Stimulated activated effector memory CD8-positive, alpha-beta T cell treated with anti-CD3 and anti-CD28 coated beads, Interleukin-12 subunit alpha, Interleukin-12 subunit beta, amount 100 ng/mL, for 72 hours (primary cell): ENCODE measurements around the gene PRCP.
A peak's percentile ranks its signal among the peaks of the same experiment; 100 is the strongest.

Experiments
- ATAC-seq: fragments of 150-1000 bp; cut with Tn5 transposase; 2 replicates; pipeline ENCODE4 v1.10.0; 2021
- DNase-seq, 2 donors: peaks; one replicate each; pipeline ENCODE4 v3.0.0; 2021 to 2022; ENCODE audit warnings: low spot score in 2 of 2
- H3K27ac Mint-ChIP-seq: one replicate; pipeline ENCODE4 v1.8.0; 2022; ENCODE audit warnings: mild to moderate bottlenecking, mixed read lengths
- H3K36me3 Mint-ChIP-seq: one replicate; pipeline ENCODE4 v1.8.0; 2022; ENCODE audit warnings: mild to moderate bottlenecking, mixed read lengths
- H3K4me1 Mint-ChIP-seq: one replicate; pipeline ENCODE4 v1.8.0; 2022; ENCODE audit warnings: mixed read lengths
- H3K4me3 Mint-ChIP-seq: one replicate; pipeline ENCODE4 v1.8.0; 2022; ENCODE audit warnings: mild to moderate bottlenecking, mixed read lengths
- H3K9me3 Mint-ChIP-seq: one replicate; pipeline ENCODE4 v1.8.0; 2022; ENCODE audit warnings: mixed read lengths

Gene PRCP

GRCh38 chr11:82899186-82899820, 927 bp downstream of the PRCP start:
- Mint-ChIP-seq H3K4me3 (peak overlapping the region; percentile 89), H3K36me3 (peaks cover 15% of the 10 kb centered on the region), H3K4me1 (peaks cover 50% of the 10 kb centered on the region), H3K27ac (peak overlapping the region; percentile 94), H3K9me3 (no peaks in the 10 kb centered on the region)
- DNase-seq (no peak), ATAC-seq (no peak)

DNA sequence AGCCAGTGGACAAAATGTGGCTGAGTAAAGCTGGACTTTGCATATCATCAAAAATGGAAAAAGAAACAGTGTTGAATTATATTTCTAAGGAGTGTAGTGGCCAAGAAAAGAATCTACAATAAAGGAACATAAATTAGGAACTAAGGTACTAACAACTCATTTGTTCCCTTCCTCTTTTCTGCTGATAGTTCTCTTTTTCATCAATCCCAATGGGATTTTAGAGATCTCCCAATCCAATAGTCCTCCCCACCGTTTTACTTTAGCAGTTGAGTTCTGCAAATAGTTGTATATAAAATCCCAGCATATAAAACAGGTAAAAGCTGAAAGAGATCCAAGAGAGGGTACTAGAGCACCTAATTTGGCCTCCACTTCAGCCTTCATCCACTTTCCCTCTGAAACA, 2.0 kb downstream of the PRCP start:
- no peak overlapping the region for H3K27ac Mint-ChIP-seq
- peaks cover 15% of the 10 kb centered on the region for H3K36me3 Mint-ChIP-seq
- H3K4me1 Mint-ChIP-seq: peaks cover 48% of the 10 kb centered on the region
- ATAC-seq (no peak), DNase-seq (no peak)
- no peaks in the 10 kb centered on the region for H3K9me3 Mint-ChIP-seq
- H3K4me3 Mint-ChIP-seq: no peak overlapping the region

GRCh38 chr11:82896183-82896582, 4.0 kb downstream of the PRCP start:
- Mint-ChIP-seq H3K4me3 (no peak overlapping the region), H3K36me3 (peaks cover 11% of the 10 kb centered on the region), H3K4me1 (peaks cover 33% of the 10 kb centered on the region), H3K9me3 (no peaks in the 10 kb centered on the region), H3K27ac (no peak overlapping the region)
- ATAC-seq (no peak), DNase-seq (no peak)

DNA sequence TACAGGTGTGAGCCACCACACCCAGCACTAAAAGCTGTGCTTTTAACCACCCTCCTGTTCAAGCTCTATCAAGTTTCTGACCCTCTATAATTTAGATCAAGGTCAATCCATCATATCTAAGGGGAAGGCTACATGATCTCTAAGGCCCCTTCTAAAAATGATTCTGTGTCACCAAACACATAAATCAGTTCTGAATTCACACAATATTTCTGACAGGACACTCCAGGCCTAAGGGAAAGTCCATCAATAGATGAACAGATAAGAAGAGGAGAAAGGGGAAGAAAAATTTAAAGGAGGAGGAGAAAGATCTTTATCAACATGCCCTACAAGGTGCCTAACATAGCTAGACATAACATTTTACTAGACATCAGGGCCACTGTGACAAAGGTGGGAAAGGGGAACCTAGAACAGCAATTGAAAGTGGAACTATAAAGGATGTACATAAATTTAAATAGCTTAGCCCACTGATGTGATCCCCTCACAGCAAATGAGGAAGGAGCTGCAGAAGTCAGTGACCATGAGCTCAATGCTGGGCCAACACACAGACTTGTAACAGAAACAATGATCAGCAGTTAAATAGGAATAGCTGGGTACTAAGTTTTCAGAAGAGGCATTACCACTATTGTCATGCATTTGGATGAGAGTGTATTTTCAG, 4.7 kb downstream of the PRCP start:
- Mint-ChIP-seq H3K27ac (no peak overlapping the region), H3K4me3 (no peak overlapping the region), H3K4me1 (peaks cover 30% of the 10 kb centered on the region), H3K36me3 (peaks cover 5% of the 10 kb centered on the region), H3K9me3 (no peaks in the 10 kb centered on the region)
- DNase-seq (no peak), ATAC-seq (no peak)

GRCh38 chr11:82892611-82893169, 7.5 kb downstream of the PRCP start:
- DNase-seq: no peak

GRCh38 chr11:82890936-82891335, 9.3 kb downstream of the PRCP start:
- ATAC-seq (no peak), DNase-seq (no peak)
- Mint-ChIP-seq H3K4me1 (no peaks in the 10 kb centered on the region), H3K36me3 (no peaks in the 10 kb centered on the region), H3K27ac (no peak overlapping the region), H3K9me3 (no peaks in the 10 kb centered on the region), H3K4me3 (no peak overlapping the region)

More at GRCh38 chr11:82892611-82893169, 7.5 kb downstream of the PRCP start:
- H3K27ac Mint-ChIP-seq: no peak overlapping the region
- H3K36me3 Mint-ChIP-seq: no peaks in the 10 kb centered on the region
- no peak overlapping the region for H3K4me3 Mint-ChIP-seq
- no peaks in the 10 kb centered on the region for H3K9me3 Mint-ChIP-seq
- no peak for ATAC-seq
- peaks cover 8% of the 10 kb centered on the region for H3K4me1 Mint-ChIP-seq

DNA sequence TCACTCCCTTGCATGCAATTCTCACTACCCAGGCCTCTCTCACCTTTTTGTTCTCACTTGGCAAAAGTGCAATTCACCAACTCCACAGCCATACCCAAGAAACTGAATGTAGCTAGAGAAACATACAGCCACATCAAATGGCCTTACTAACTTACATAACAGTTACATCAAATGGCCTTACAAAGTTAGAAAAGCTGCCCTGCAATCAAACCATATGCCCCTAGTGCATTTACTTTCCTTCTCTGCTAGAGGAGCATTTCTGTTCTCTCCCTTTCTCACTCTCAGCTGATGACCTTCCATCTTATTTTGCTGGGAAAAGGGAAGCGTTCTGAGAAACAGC, 10.3 kb downstream of the PRCP start:
- no peaks in the 10 kb centered on the region for H3K9me3 Mint-ChIP-seq
- ATAC-seq: no peak
- H3K36me3 Mint-ChIP-seq: no peaks in the 10 kb centered on the region
- no peak overlapping the region for H3K27ac Mint-ChIP-seq
- H3K4me3 Mint-ChIP-seq: no peak overlapping the region
- no peaks in the 10 kb centered on the region for H3K4me1 Mint-ChIP-seq
- DNase-seq: no peak

DNA sequence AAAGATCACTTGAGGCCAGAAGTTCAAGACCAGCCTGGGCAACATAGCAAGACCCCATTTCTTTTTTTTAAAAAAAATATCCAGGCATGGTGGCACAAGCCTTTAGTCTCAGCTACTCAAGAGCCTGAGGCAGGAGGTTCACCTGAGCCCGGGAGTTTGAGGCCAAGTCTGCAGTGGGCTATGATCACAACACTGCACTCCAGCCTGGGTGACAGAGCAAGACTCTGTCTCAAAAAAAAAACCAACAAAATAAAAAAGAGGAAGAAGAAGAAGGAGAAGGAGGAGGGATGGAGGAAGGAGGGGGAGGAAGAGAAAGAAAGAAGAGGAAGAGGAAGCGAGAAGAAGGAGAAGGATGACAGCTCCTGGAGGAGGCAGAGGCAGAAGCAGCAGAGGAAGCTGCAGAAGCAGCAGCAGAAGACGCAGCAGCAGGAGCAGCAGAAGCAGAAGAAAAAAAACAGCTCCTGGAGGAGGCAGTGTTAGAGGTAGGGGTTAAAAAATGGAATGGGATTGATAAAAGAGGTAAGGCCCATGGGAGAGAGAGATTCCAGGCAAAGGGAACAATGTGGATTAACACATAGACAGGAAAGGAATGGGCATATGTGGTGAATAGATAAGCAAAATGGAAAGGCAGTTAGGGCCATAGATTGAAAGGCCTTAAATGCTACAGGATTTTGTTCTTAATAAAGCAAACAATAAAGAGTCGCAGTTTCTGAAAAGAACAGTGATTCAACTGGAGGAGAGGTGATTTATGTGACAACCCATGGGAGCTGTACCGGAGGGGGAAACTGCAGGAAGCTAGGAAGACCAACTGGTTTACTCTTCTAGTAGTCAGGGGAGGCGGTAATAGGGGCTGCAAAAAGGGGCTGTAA, 10.9 kb downstream of the PRCP start:
- Mint-ChIP-seq H3K4me3 (no peak overlapping the region), H3K9me3 (no peaks in the 10 kb centered on the region), H3K36me3 (no peaks in the 10 kb centered on the region), H3K4me1 (no peaks in the 10 kb centered on the region), H3K27ac (no peak overlapping the region)
- DNase-seq: no peak
- no peak for ATAC-seq

DNA sequence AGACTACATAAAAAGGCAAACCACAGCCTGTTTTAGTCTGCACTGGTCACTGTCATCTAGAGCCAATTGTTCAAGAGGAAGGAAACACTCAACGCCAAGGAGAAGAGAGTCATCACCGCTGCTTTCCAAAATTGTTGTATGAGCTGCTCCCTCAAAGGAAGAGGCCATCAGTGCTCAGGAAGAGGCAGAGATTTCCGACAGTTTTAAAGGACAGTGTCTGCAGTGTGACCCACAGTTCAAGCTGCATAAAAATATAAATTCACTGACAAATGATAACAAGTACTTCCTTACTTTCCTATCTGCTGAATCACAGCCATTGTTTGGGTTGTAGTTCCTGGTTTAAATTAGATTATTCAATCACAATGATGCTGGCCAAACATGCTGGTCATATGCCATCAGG, 16.4 kb downstream of the PRCP start:
- DNase-seq (no peak), ATAC-seq (no peak)
- no peak overlapping the region for H3K4me3 Mint-ChIP-seq
- no peak overlapping the region for H3K27ac Mint-ChIP-seq
- H3K36me3 Mint-ChIP-seq: no peaks in the 10 kb centered on the region
- H3K9me3 Mint-ChIP-seq: no peaks in the 10 kb centered on the region
- H3K4me1 Mint-ChIP-seq: no peaks in the 10 kb centered on the region

- Mint-ChIP-seq H3K4me3 (no peak overlapping the region), H3K4me1 (peaks cover 15% of the 10 kb centered on the region), H3K9me3 (no peaks in the 10 kb centered on the region), H3K36me3 (no peaks in the 10 kb centered on the region), H3K27ac (peak overlapping the region; percentile 20)
- DNase-seq (no peak), ATAC-seq (no peak)
Observed at GRCh38 chr11:82874646-82875523, 25.3 kb downstream of the PRCP start.

- DNase-seq (no peak), ATAC-seq (no peak)
- Mint-ChIP-seq H3K27ac (peak overlapping the region; percentile 20), H3K4me3 (no peak overlapping the region), H3K4me1 (peaks cover 15% of the 10 kb centered on the region), H3K9me3 (no peaks in the 10 kb centered on the region), H3K36me3 (no peaks in the 10 kb centered on the region)
Observed at GRCh38 chr11:82873919-82874333, 26.3 kb downstream of the PRCP start.

DNA sequence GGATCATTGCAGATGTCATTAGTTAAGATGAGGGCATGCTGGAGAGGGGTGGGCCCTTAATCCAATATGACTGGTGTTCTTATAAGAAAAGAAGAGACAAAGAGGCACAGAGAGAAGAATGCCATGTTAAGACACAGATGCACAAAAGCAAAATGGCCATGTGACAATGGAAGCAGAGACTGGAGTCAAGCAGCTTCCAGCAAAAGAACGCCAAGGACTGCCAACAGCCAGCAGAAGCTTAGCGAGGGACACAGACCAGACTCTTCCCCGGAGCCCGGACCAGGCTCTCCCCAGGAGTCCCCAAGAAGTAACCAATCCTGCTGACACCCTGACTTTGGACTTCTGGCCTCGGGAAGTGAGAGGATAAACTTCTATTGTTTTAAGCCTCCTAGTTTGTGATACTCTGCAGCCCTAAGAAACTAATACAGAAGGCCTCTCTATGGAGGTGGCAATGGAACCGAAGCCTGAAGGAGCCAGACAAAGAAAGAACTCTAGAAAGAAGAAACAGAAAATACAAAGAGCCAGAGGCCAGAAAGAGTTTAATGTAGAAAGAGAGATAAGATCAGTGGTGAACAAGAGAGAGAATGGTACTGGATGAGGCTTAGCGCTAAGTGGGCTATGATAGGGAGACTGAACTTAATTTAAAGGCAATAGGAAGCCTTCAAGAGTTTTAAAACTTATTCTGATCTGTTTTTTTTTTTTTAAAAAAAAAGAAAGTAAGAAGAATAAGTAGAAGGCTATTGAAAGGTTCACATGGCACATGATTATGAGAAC, 27.7 kb downstream of the PRCP start:
- Mint-ChIP-seq H3K36me3 (no peaks in the 10 kb centered on the region), H3K4me3 (no peak overlapping the region), H3K4me1 (peaks cover 15% of the 10 kb centered on the region), H3K9me3 (no peaks in the 10 kb centered on the region), H3K27ac (no peak overlapping the region)
- no peak for ATAC-seq
- DNase-seq: no peak

- no peak for ATAC-seq
- no peak overlapping the region for H3K27ac Mint-ChIP-seq
Observed at GRCh38 chr11:82871646-82872045, 28.6 kb downstream of the PRCP start.

DNA sequence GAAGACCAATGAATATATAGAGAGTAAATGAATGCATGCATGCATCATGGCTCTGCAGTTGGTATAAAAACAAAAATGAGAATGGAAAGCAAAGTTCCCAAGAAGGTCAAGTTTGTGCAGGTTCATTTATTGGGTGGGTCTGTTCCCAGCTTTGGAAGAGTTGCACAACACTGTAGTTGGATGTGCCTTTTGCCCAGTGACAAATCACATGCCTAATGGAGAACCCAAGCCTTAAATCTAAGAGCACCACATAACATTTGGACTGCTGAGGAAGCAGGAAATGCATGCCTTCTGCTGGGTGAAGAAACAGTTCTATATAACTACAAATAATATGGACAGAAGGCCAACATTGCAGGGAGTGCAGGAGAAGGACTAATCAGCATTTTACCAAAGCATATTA, 30.6 kb downstream of the PRCP start:
- Mint-ChIP-seq H3K36me3 (no peaks in the 10 kb centered on the region), H3K4me1 (peaks cover 10% of the 10 kb centered on the region), H3K9me3 (no peaks in the 10 kb centered on the region), H3K4me3 (no peak overlapping the region), H3K27ac (no peak overlapping the region)
- ATAC-seq (no peak), DNase-seq (no peak)

More at GRCh38 chr11:82871646-82872045, 28.6 kb downstream of the PRCP start:
- Mint-ChIP-seq H3K4me1 (peaks cover 15% of the 10 kb centered on the region), H3K36me3 (no peaks in the 10 kb centered on the region), H3K9me3 (no peaks in the 10 kb centered on the region), H3K4me3 (no peak overlapping the region)
- DNase-seq: no peak
